ENCODE measurements around the gene AMPD3. TPM values are rescaled to one million over a fixed set of nuclear protein-coding genes. Genes with fewer than 3 reads are reported as not detected.

AMPD3 gene
- polyA plus RNA-seq, 1 donor (not counting 4 experiments of a cell fraction or from before 2014, with no cell fraction given): 11.1 TPM

- Histone ChIP-seq H3K27ac (ENCODE audit: control insufficient read depth, insufficient read depth, low read length) (no peak overlapping the region), H3K79me2 (ENCODE audit: control insufficient read depth, insufficient read depth, low read length) (peaks cover 2% of the 10 kb centered on the region), H3K36me3 (ENCODE audit: control insufficient read depth in 2 of 2, extremely low read depth in 1 of 2, insufficient read depth in 2 of 2, low read length in 2 of 2) (peaks cover 12 to 13% of the 10 kb centered on the region in 2 experiments), H2AFZ (ENCODE audit: control insufficient read depth, low read length) (no peak overlapping the region), H3K9ac (ENCODE audit: control insufficient read depth, extremely low read depth, insufficient read depth, low read length) (no peak overlapping the region), H3K4me2 (ENCODE audit: control insufficient read depth, extremely low read depth, insufficient read depth, low read depth, low read length) (no peak overlapping the region), H3K27me3 (ENCODE audit: control insufficient read depth, extremely low read depth, insufficient read depth, low read length) (no peaks in the 10 kb centered on the region), H4K20me1 (ENCODE audit: control insufficient read depth, extremely low read depth, insufficient read depth, low read length) (no peaks in the 10 kb centered on the region), H3K9me1 (ENCODE audit: control insufficient read depth, extremely low read depth, insufficient read depth, low read length) (no peaks in the 10 kb centered on the region), H3K9me3 (ENCODE audit: control insufficient read depth, low read depth, low read length) (no peaks in the 10 kb centered on the region), H3K4me3 (ENCODE audit: control insufficient read depth in 2 of 3, extremely low read depth in 1 of 3, insufficient read depth in 2 of 3, low read depth in 1 of 3, low read length in 3 of 3) (no peak overlapping the region), H3K4me1 (ENCODE audit: control insufficient read depth, extremely low read depth, insufficient read depth, low read length) (no peaks in the 10 kb centered on the region)
- no peak for FAIRE-seq
- no peak for DNase-seq (ENCODE audit: low read depth, low spot score)
- TF ChIP-seq CTCF (optimal IDR thresholded peaks at IDR 0.05 in 1 of 3, IDR thresholded peaks at IDR 0.05 in 1 of 3, conservative IDR thresholded peaks at IDR 0.05 in 1 of 3; ENCODE audit: extremely low read depth in 1 of 3, insufficient read depth in 2 of 3, low read length in 3 of 3) (no peak), EZH2 (IDR thresholded peaks at IDR 0.05; ENCODE audit: low read length) (no peak)
- dilution Hi-C loops (cut with MboI; ENCODE audit: extremely low pct_ligation_motif_present, low sequenced_read_pairs): no loop called here
These were observed 23.0 kb downstream of the AMPD3 start for GRCh38 chr11:10478066-10478465.

- Histone ChIP-seq H3K27ac (ENCODE audit: control insufficient read depth, insufficient read depth, low read length) (no peak overlapping the region), H3K4me3 (ENCODE audit: control insufficient read depth in 2 of 3, extremely low read depth in 1 of 3, insufficient read depth in 2 of 3, low read depth in 1 of 3, low read length in 3 of 3) (no peak overlapping the region), H3K4me1 (ENCODE audit: control insufficient read depth, extremely low read depth, insufficient read depth, low read length) (no peaks in the 10 kb centered on the region), H3K4me2 (ENCODE audit: control insufficient read depth, extremely low read depth, insufficient read depth, low read depth, low read length) (no peak overlapping the region), H3K9me3 (ENCODE audit: control insufficient read depth, low read depth, low read length) (no peaks in the 10 kb centered on the region), H3K27me3 (ENCODE audit: control insufficient read depth, extremely low read depth, insufficient read depth, low read length) (no peaks in the 10 kb centered on the region), H3K36me3 (ENCODE audit: control insufficient read depth in 2 of 2, extremely low read depth in 1 of 2, insufficient read depth in 2 of 2, low read length in 2 of 2) (peaks cover 12 to 13% of the 10 kb centered on the region in 2 experiments), H2AFZ (ENCODE audit: control insufficient read depth, low read length) (no peak overlapping the region), H4K20me1 (ENCODE audit: control insufficient read depth, extremely low read depth, insufficient read depth, low read length) (no peaks in the 10 kb centered on the region), H3K9me1 (ENCODE audit: control insufficient read depth, extremely low read depth, insufficient read depth, low read length) (no peaks in the 10 kb centered on the region), H3K9ac (ENCODE audit: control insufficient read depth, extremely low read depth, insufficient read depth, low read length) (no peak overlapping the region), H3K79me2 (ENCODE audit: control insufficient read depth, insufficient read depth, low read length) (peaks cover 2% of the 10 kb centered on the region)
- dilution Hi-C loops (cut with MboI; ENCODE audit: extremely low pct_ligation_motif_present, low sequenced_read_pairs): no loop called here
- FAIRE-seq (no peak), DNase-seq (ENCODE audit: low read depth, low spot score) (no peak)
- TF ChIP-seq EZH2 (IDR thresholded peaks at IDR 0.05; ENCODE audit: low read length) (no peak), CTCF (optimal IDR thresholded peaks at IDR 0.05 in 1 of 3, IDR thresholded peaks at IDR 0.05 in 1 of 3, conservative IDR thresholded peaks at IDR 0.05 in 1 of 3; ENCODE audit: extremely low read depth in 1 of 3, insufficient read depth in 2 of 3, low read length in 3 of 3) (no peak)
These were observed 23.8 kb downstream of the AMPD3 start for GRCh38 chr11:10478574-10479550.

Data from keratinocyte (primary cell).